Right cardiac atrium (tissue), 5 donors: ENCODE results near the gene GLIS1. TPM values are rescaled to one million over a fixed set of nuclear protein-coding genes. Genes with fewer than 3 reads are reported as not detected.

ENCODE experiments used
- ATAC-seq, 2 donors: fragments of 200-7000 bp; cut with Tn5 transposase; one replicate each; pipeline versions ENCODE4 v1.8.0 to v1.9.1; 2020; ENCODE audit warnings: moderate library complexity in 2 of 2, mild to moderate bottlenecking in 1 of 2
- DNase-seq, 3 donors: peaks; one replicate each; pipeline ENCODE4 v3.0.0-alpha.2; 2020
- H3K27ac ChIP-seq: one replicate; pipeline ENCODE4 v1.5.1; 2013; ENCODE audit warnings: mild to moderate bottlenecking, low read length, control low read depth, moderate library complexity
- H3K27me3 ChIP-seq: one replicate; pipeline ENCODE4 v1.6.1; 2013; ENCODE audit not compliant: control insufficient read depth, insufficient read depth
- H3K4me1 ChIP-seq: one replicate; pipeline ENCODE4 v1.6.1; 2013; ENCODE audit warnings: low read length; ENCODE audit not compliant: control insufficient read depth, insufficient read depth
- H3K4me3 ChIP-seq: one replicate; pipeline ENCODE4 v1.5.1; 2013; ENCODE audit warnings: low read length, control low read depth
- H3K9me3 ChIP-seq: one replicate; pipeline ENCODE4 v1.6.1; 2013; ENCODE audit warnings: low read length; ENCODE audit not compliant: control insufficient read depth
- WGBS: extraction: QIAGEN DNeasy Blood & Tissue Kit; methylation state at CpG from one replicate; pipeline ENCODE4 v1.1.7; 2013; 5-methylcytosine and 5-hydroxymethylcytosine counted together
- intact Hi-C, 4 donors: fragments of 100-400 bp; cut with DNase I; formaldehyde crosslinking; loops; one replicate each; pipeline versions ENCODE4 v1.11.0 to v1.14.0; 2022 to 2023
- polyA plus RNA-seq: library from polyadenylated mRNA; stranded (reverse); fragments of 200-250 nt; gene quantifications from one replicate; pipeline ENCODE4 v1.2.3, GENCODE V29; 2013
- total RNA-seq, 4 donors: library from RNA; stranded (reverse); fragmentation: NEBNext Ultra II Directional; extraction: Animal tissue kit (Norgen Biotek cat#: 25700); gene quantifications; one replicate each; pipeline ENCODE4 v1.2.1, GENCODE V29; 2021
- donor health status: healthy with polysubstance abuse.
- donor health status: DM: no; HTN: yes; CAD: no.
- donor health status: DM: no; HTN: no; CAD: no.
- donor health status: DM: no; HTN: yes; CAD: no; lungs with severe emphysema.
- donor health status: DM: yes; HTN: yes; CAD: no.

Gene GLIS1
- total and polyA plus RNA-seq, 5 donors: 0.14 to 0.37 (median 0.35) TPM

GRCh38 chr1:53693339-53693738, 45.6 kb downstream of the GLIS1 start:
- Histone ChIP-seq H3K4me1 (no peaks in the 10 kb centered on the region), H3K27ac (no peak overlapping the region), H3K4me3 (no peak overlapping the region), H3K27me3 (no peaks in the 10 kb centered on the region), H3K9me3 (no peaks in the 10 kb centered on the region)
- no peak for DNase-seq
- 33% methylated on average over 8 of the region's 8 CpGs for WGBS
- ATAC-seq: no peak
- intact Hi-C loops: no loop called here

DNA sequence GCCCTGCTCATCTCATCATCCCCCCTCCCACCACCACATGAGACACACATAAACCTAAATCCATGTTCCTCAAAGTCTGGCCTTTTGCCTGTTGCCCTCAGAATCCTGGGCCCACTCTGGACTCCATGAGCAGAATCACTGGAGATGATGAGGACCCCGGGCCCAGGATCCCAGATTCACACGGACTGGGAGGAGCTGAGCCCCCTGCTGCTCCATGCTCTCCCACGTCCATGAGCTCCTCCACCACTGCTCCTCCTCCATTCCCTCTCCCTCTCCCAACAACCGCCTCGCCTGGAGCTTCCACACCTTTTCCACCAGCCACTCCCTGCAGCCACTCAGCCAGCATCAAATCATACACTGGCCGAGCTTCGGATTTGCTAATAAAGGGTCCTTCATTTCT, 47.6 kb downstream of the GLIS1 start:
- Histone ChIP-seq H3K4me1 (no peaks in the 10 kb centered on the region), H3K27me3 (no peaks in the 10 kb centered on the region), H3K9me3 (no peaks in the 10 kb centered on the region), H3K4me3 (no peak overlapping the region), H3K27ac (no peak overlapping the region)
- ATAC-seq: no peak
- DNase-seq: no peak
- intact Hi-C loops: no loop called here
- WGBS: 84% methylated on average over 7 of the region's 7 CpGs

DNA sequence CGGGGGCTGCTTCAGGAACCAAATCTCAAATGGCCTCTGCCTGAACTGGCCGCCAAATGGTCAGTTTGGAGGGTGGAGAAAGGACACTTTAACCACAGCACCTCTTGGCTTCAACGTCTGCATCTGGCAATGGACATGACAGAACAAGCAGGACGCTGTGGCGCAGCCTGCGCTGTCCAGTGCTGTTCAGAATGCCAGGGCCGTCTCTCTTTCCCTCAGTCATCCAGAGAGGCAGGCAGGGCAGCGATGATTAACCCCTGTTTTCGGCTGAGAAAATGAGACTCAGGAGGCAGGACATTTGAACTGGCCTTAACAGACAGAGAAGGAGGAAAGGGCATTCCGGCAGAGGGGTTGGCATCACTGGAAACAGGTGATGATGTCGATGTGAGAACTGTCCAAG, 48.6 kb downstream of the GLIS1 start:
- DNase-seq (no peak), ATAC-seq (no peak)
- H3K9me3 ChIP-seq: no peaks in the 10 kb centered on the region
- no peaks in the 10 kb centered on the region for H3K4me1 ChIP-seq
- no peak overlapping the region for H3K4me3 ChIP-seq
- no peak overlapping the region for H3K27ac ChIP-seq
- no peaks in the 10 kb centered on the region for H3K27me3 ChIP-seq
- intact Hi-C loops: no loop called here
- whole genome bisulfite sequencing: 85% methylated on average over 11 of the region's 11 CpGs

DNA sequence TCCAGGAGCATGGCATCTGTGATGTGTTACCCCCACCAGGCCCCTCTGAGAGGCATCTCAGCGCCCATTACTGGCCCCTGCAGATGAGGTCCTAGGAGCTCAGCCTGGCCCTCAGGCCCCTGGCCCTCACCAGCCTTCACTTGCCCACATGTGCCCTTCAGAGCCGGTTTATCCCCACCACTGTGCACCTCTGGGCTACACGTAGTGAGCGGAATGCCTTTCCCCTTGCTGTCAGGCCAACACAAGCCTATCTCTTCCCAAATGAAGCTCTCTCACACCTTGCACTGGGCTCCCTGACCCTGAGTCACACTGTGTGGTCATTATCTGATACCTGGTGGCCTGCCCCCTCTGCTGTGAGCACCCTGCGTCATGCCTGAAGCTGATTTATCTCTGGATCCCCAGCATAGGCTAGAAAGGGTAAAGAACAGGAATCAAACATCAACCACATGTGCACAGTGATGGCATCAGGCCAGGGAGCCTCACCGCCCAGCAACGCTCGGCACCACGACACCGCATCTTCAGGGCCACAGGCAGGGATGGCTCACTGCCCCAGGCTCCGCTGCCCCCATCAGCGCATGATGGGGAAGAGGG, 49.1 kb downstream of the GLIS1 start:
- Histone ChIP-seq H3K4me1 (no peaks in the 10 kb centered on the region), H3K4me3 (no peak overlapping the region), H3K27me3 (no peaks in the 10 kb centered on the region), H3K27ac (no peak overlapping the region), H3K9me3 (no peaks in the 10 kb centered on the region)
- intact Hi-C loops: no loop called here
- WGBS: 71% methylated on average over 12 of the region's 12 CpGs
- DNase-seq (no peak), ATAC-seq (no peak)

DNA sequence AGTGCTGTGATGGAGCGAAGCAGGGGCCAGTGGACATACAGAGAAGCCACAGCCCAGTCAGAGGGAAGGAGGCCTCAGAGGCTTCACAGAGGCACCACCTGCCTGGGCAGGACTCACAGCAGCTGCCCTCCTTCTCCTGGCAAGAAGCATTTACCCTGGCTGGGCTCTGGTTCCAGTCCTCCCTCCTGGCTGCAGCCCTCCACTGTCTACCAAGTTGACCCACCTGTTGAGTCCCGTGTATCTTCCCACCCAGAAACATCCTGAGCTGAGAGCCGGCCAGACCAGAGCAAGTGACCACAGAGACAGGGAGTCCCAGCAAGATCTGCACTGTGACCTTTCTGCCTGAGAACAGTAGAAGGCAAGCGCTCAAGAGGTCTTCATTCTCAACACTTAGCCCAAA, 49.7 kb downstream of the GLIS1 start:
- DNase-seq: no peak
- Histone ChIP-seq H3K4me3 (no peak overlapping the region), H3K9me3 (no peaks in the 10 kb centered on the region), H3K27me3 (no peaks in the 10 kb centered on the region), H3K27ac (no peak overlapping the region), H3K4me1 (no peaks in the 10 kb centered on the region)
- intact Hi-C loops: no loop called here
- ATAC-seq: no peak
- WGBS: 87% methylated on average over 4 of the region's 4 CpGs

GRCh38 chr1:53688381-53689102, 50.4 kb downstream of the GLIS1 start:
- 63% methylated on average over 10 of the region's 10 CpGs for WGBS
- DNase-seq: no peak
- Histone ChIP-seq H3K4me3 (no peak overlapping the region), H3K27me3 (no peaks in the 10 kb centered on the region), H3K4me1 (no peaks in the 10 kb centered on the region), H3K9me3 (no peaks in the 10 kb centered on the region), H3K27ac (no peak overlapping the region)
- ATAC-seq: no peak
- intact Hi-C loops: no loop called here

DNA sequence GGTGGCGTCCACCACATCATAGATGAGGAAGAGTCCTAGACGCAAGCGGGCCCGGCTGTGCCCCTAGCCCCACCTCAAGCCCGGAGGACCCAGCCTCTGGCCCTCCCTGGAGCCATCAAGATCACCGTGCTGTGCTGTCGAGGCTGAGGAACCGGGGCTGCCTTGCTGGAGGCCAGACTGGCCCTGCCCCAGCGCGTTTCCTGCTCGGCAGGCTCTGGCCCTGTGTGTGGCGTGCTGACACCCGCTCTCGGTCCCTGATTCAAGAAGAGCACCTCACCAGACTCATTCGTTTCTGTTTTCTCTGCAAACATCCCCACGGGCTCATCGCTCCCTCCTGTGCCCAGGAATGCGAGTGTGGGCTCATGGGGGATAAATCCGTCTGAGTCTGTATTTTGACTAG, 51.1 kb downstream of the GLIS1 start:
- no peak overlapping the region for H3K4me3 ChIP-seq
- 83% methylated on average over 19 of the region's 19 CpGs for WGBS
- ATAC-seq: no peak
- no peaks in the 10 kb centered on the region for H3K4me1 ChIP-seq
- no peaks in the 10 kb centered on the region for H3K27me3 ChIP-seq
- H3K9me3 ChIP-seq: no peaks in the 10 kb centered on the region
- H3K27ac ChIP-seq: no peak overlapping the region
- DNase-seq: no peak
- intact Hi-C loops: no loop called here

DNA sequence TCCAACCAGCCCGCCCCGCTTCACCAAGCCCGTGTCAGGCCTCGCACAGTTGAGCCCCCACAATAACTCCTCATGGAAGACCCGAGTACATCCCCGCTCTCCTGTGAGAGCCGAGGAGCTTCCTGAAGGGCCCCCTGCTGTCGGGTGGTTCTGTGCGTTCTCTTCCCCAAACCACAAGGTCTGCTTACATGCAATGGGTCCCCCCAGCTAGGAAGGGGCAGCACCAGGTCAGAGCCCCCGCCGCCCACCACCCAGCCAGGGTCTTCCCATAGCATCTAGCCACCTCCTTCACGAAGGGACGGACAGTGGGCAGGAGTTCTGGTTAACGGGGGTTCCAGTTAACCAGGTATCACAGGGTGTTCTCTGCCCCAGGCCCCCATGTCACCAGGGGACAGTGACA, 51.5 kb downstream of the GLIS1 start:
- H3K27me3 ChIP-seq: no peaks in the 10 kb centered on the region
- H3K9me3 ChIP-seq: no peaks in the 10 kb centered on the region
- no peaks in the 10 kb centered on the region for H3K4me1 ChIP-seq
- intact Hi-C loops: no loop called here
- ATAC-seq (no peak), DNase-seq (no peak)
- no peak overlapping the region for H3K4me3 ChIP-seq
- WGBS: 91% methylated on average over 14 of the region's 14 CpGs
- H3K27ac ChIP-seq: no peak overlapping the region

DNA sequence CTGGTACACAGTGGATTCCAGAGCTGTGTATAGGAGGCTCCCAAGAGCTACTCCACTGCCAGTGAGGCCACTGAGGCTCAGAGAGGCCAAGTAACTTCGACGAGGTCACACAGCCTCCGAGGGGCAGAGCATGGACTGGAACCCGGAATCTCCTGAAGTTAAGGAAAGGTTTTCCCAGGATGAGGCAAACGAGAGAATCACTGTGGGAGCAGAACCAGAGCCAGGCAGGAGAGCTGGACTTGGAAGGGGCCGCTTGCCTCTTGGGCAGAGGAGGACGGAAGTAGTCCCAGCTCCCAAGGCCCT, 52.0 kb downstream of the GLIS1 start:
- no peaks in the 10 kb centered on the region for H3K4me1 ChIP-seq
- no peak for ATAC-seq
- intact Hi-C loops: no loop called here
- no peaks in the 10 kb centered on the region for H3K27me3 ChIP-seq
- WGBS: 89% methylated on average over 7 of the region's 7 CpGs
- no peak for DNase-seq
- H3K9me3 ChIP-seq: no peaks in the 10 kb centered on the region
- H3K27ac ChIP-seq: no peak overlapping the region
- H3K4me3 ChIP-seq: no peak overlapping the region

GRCh38 chr1:53686091-53686964, 52.6 kb downstream of the GLIS1 start:
- Histone ChIP-seq H3K27ac (no peak overlapping the region), H3K27me3 (no peaks in the 10 kb centered on the region), H3K4me3 (no peak overlapping the region), H3K4me1 (no peaks in the 10 kb centered on the region), H3K9me3 (no peaks in the 10 kb centered on the region)
- DNase-seq (no peak), ATAC-seq (no peak)
- 43% methylated on average over 13 of the region's 13 CpGs for WGBS
- intact Hi-C loops: no loop called here

DNA sequence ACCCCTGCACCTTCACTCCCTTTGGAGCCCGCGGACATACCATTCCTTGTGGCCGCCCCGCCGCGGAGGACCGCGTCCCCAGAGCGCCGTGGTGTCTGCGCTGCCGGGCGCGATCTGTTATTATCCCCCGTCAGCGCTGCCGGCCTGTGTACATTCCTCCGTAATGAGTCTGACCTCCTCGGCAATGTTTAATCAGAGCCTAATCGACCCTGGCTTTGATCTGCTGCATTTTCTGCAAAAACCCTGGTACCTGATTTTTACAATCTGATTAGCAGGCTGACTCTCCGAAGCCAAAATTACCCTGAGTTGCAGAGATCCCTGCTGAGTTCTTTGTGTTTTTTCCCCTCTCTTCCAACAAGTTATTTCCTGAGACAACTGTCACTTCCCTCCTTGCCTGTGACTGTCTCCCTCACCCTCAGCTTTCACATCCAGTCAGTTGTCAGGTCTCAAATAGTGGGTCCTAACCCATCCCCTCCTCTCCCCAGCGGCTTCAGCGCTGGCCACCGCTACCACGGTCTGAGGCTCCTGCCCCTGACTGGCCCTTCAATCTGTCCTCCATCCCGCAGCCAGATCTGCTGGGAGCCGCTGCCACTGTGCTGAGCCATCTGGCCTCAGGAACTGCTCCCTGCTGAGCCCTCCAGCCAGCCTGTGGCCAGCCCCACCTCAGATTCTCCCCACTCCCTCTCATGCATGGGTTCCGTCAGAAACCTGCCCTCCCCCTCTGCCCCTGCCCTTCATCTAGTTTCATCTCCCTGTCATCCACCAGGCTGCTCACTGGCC, 53.5 kb downstream of the GLIS1 start:
- Histone ChIP-seq H3K4me1 (no peaks in the 10 kb centered on the region), H3K4me3 (no peak overlapping the region), H3K27me3 (no peaks in the 10 kb centered on the region), H3K27ac (no peak overlapping the region), H3K9me3 (no peaks in the 10 kb centered on the region)
- intact Hi-C loops: no loop called here
- ATAC-seq (peak in 1 of 2 donors; percentile 39), DNase-seq (no peak)
- 30% methylated on average over 28 of the region's 28 CpGs for WGBS
